ENCODE results near the gene GABBR2.

- TF ChIP-seq, protein P1, sequence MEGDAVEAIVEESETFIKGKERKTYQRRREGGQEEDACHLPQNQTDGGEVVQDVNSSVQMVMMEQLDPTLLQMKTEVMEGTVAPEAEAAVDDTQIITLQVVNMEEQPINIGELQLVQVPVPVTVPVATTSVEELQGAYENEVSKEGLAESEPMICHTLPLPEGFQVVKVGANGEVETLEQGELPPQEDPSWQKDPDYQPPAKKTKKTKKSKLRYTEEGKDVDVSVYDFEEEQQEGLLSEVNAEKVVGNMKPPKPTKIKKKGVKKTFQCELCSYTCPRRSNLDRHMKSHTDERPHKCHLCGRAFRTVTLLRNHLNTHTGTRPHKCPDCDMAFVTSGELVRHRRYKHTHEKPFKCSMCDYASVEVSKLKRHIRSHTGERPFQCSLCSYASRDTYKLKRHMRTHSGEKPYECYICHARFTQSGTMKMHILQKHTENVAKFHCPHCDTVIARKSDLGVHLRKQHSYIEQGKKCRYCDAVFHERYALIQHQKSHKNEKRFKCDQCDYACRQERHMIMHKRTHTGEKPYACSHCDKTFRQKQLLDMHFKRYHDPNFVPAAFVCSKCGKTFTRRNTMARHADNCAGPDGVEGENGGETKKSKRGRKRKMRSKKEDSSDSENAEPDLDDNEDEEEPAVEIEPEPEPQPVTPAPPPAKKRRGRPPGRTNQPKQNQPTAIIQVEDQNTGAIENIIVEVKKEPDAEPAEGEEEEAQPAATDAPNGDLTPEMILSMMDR (conservative IDR thresholded peaks at IDR 0.05; ENCODE audit: low read depth, low read length) = no peak
- no peak for TF ChIP-seq EZH2 (IDR thresholded peaks at IDR 0.05; ENCODE audit: borderline replicate concordance, low read depth, low read length, poor library complexity, severe bottlenecking)
Observed at GRCh38 chr9:98563988-98564387, 144.7 kb downstream of the GABBR2 start.

Data from A673 (cell line).